Measurements from ENCODE around the gene ARRB1.
"Not testable (repeated sequence)": the region's sequence is repeated elsewhere in the genome, so short reads cannot be mapped to it uniquely, and the experiment has no call there.

The ARRB1 gene

GRCh38 chr11:75371949-75372876 lies 20.8 kb upstream of the ARRB1 start:
- no peak for DNase-seq (ENCODE audit: low read depth, low spot score)

- DNase-seq (ENCODE audit: low read depth, low spot score), result no peak
Observed at GRCh38 chr11:75369560-75370255, 18.2 kb upstream of the ARRB1 start.

GRCh38 chr11:75366826-75367225 lies 15.4 kb upstream of the ARRB1 start:
- not testable (repeated sequence) for DNase-seq (ENCODE audit: low read depth, low spot score)

- no peak for DNase-seq (ENCODE audit: low read depth, low spot score)
Observed at GRCh38 chr11:75365711-75366181, 14.3 kb upstream of the ARRB1 start.

GRCh38 chr11:75362285-75362684 lies 10.8 kb upstream of the ARRB1 start:
- DNase-seq (ENCODE audit: low read depth, low spot score), result not testable (repeated sequence)

- DNase-seq (ENCODE audit: low read depth, low spot score), result no peak
Observed at GRCh38 chr11:75356613-75357012, 5.2 kb upstream of the ARRB1 start.

GRCh38 chr11:75355051-75355450 lies 3.6 kb upstream of the ARRB1 start:
- DNase-seq (ENCODE audit: low read depth, low spot score), result no peak

GRCh38 chr11:75352588-75353206 lies 1.2 kb upstream of the ARRB1 start:
- DNase-seq (ENCODE audit: low read depth, low spot score), result no peak

GRCh38 chr11:75351791-75352587 lies 528 bp upstream of the ARRB1 start:
- DNase-seq (ENCODE audit: low read depth, low spot score), result no peak

GRCh38 chr11:75350743-75351540 lies 519 bp downstream of the ARRB1 start:
- no peak for DNase-seq (ENCODE audit: low read depth, low spot score)

- no peak for DNase-seq (ENCODE audit: low read depth, low spot score)
Observed at GRCh38 chr11:75350122-75350742, 1.2 kb downstream of the ARRB1 start.

- DNase-seq (ENCODE audit: low read depth, low spot score), result no peak
Observed at GRCh38 chr11:75349521-75350116, 1.8 kb downstream of the ARRB1 start.

- DNase-seq (ENCODE audit: low read depth, low spot score), result no peak
Observed at GRCh38 chr11:75347781-75348566, 3.5 kb downstream of the ARRB1 start.

GRCh38 chr11:75346912-75347647 lies 4.4 kb downstream of the ARRB1 start:
- no peak for DNase-seq (ENCODE audit: low read depth, low spot score)

GRCh38 chr11:75346296-75346695 lies 5.2 kb downstream of the ARRB1 start:
- no peak for DNase-seq (ENCODE audit: low read depth, low spot score)

- no peak for DNase-seq (ENCODE audit: low read depth, low spot score)
Observed at GRCh38 chr11:75345455-75346160, 5.9 kb downstream of the ARRB1 start.

GRCh38 chr11:75344761-75345454 lies 6.6 kb downstream of the ARRB1 start:
- DNase-seq (ENCODE audit: low read depth, low spot score), result no peak

All from brain pericyte (primary cell).